Breast epithelium (tissue), 4 donors: ENCODE measurements around the gene B4GALT2. TPM values are rescaled to one million over a fixed set of nuclear protein-coding genes. Genes with fewer than 3 reads are reported as not detected.

Experiments
- DNase-seq, 2 donors: peaks; one replicate each; pipeline ENCODE4 v3.0.0-alpha.2; 2019; ENCODE audit warnings: low spot score in 2 of 2
- H3K27ac ChIP-seq, 2 donors: fragments of 200-600 bp; sonication (generic) in 1 of 2; one replicate each; pipeline ENCODE4 v1.5.1; 2016 to 2019; ENCODE audit warnings: mild to moderate bottlenecking in 1 of 2
- H3K27me3 ChIP-seq, 2 donors: fragments of 200-600 bp; sonication (generic) in 1 of 2; one replicate each; pipeline versions ENCODE4 v1.5.1 to v1.6.0; 2017 to 2019; ENCODE audit warnings: control low read depth in 1 of 2, mild to moderate bottlenecking in 1 of 2
- H3K36me3 ChIP-seq: fragments of 200-600 bp; one replicate; pipeline ENCODE4 v1.5.1; 2019
- H3K4me1 ChIP-seq, 2 donors: fragments of 200-600 bp; sonication (generic); one replicate each; pipeline ENCODE4 v1.5.1; 2016 to 2019; ENCODE audit warnings: control low read depth in 1 of 2
- H3K4me3 ChIP-seq, 3 donors: fragments of 200-600 bp; sonication (generic); 1 replicate in 2 of 3; 2 replicates in 1 of 3; pipeline ENCODE4 v1.5.1; 2016 to 2019; ENCODE audit warnings: mild to moderate bottlenecking in 3 of 3, moderate library complexity in 2 of 3
- H3K9me3 ChIP-seq, 2 donors: fragments of 200-600 bp; sonication (generic) in 1 of 2; one replicate each; pipeline ENCODE4 v1.5.1; 2016 to 2019; ENCODE audit warnings: control low read depth in 1 of 2
- POLR2A ChIP-seq: fragments of 450-650 bp; IDR thresholded peaks from one replicate; pipeline ENCODE4 v1.6.1; 2016; ENCODE audit warnings: antibody characterized with exemption, mild to moderate bottlenecking, moderate library complexity
- POLR2AphosphoS5 ChIP-seq, 3 donors: sonication (generic); formaldehyde crosslinking; IDR thresholded peaks; one replicate each; pipeline ENCODE4 v1.6.1; 2017; ENCODE audit warnings: antibody characterized with exemption in 3 of 3
- intact Hi-C: fragments of 100-400 bp; cut with DNase I; formaldehyde crosslinking; loops from one replicate; pipeline ENCODE4 v1.15.1; 2023; ENCODE audit warnings: low total_unique reads
- total RNA-seq, 3 donors: library from RNA; depleted of rRNA; stranded (reverse); fragments of >200 nt; gene quantifications; one replicate each; pipeline ENCODE4 v1.1.0, GENCODE V29; 2016
- TF ChIP-seq, protein P1 (sequence below), 3 donors: fragments of 450-650 bp; IDR thresholded peaks; one replicate each; pipeline ENCODE4 v1.5.1; 2016 to 2017; ENCODE audit warnings: antibody characterized with exemption in 3 of 3, mild to moderate bottlenecking in 3 of 3, moderate library complexity in 3 of 3

Gene B4GALT2
- total RNA-seq, 3 donors from 2014 or later: 19.8 to 49.9 (median 37.0) TPM

- no peaks in the 10 kb centered on the region for H3K4me1 ChIP-seq
Measured at GRCh38 chr1:43938892-43939587, 40.0 kb upstream of the B4GALT2 start.

GRCh38 chr1:43942411-43942810 lies 36.6 kb upstream of the B4GALT2 start:
- Histone ChIP-seq H3K4me3 (no peak overlapping the region), H3K36me3 (no peaks in the 10 kb centered on the region), H3K27me3 (no peaks in the 10 kb centered on the region), H3K4me1 (peaks cover 3 to 5% of the 10 kb centered on the region in 2 donors), H3K27ac (no peak overlapping the region), H3K9me3 (no peaks in the 10 kb centered on the region)
- intact Hi-C loops: no loop called here
- no peak for DNase-seq
- TF ChIP-seq POLR2AphosphoS5 (IDR thresholded peaks at IDR 0.05): no peak

More at GRCh38 chr1:43938892-43939587, 40.0 kb upstream of the B4GALT2 start:
- no peaks in the 10 kb centered on the region for H3K27me3 ChIP-seq
- no peak overlapping the region for H3K27ac ChIP-seq
- TF ChIP-seq POLR2A (no peak), POLR2AphosphoS5 (IDR thresholded peaks at IDR 0.05) (no peak)
- TF ChIP-seq, protein P1, sequence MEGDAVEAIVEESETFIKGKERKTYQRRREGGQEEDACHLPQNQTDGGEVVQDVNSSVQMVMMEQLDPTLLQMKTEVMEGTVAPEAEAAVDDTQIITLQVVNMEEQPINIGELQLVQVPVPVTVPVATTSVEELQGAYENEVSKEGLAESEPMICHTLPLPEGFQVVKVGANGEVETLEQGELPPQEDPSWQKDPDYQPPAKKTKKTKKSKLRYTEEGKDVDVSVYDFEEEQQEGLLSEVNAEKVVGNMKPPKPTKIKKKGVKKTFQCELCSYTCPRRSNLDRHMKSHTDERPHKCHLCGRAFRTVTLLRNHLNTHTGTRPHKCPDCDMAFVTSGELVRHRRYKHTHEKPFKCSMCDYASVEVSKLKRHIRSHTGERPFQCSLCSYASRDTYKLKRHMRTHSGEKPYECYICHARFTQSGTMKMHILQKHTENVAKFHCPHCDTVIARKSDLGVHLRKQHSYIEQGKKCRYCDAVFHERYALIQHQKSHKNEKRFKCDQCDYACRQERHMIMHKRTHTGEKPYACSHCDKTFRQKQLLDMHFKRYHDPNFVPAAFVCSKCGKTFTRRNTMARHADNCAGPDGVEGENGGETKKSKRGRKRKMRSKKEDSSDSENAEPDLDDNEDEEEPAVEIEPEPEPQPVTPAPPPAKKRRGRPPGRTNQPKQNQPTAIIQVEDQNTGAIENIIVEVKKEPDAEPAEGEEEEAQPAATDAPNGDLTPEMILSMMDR (IDR thresholded peaks at IDR 0.05): no peak
- H3K9me3 ChIP-seq: no peaks in the 10 kb centered on the region
- intact Hi-C loops: loop anchor here (10.0 kb wide), 1 partner anchor 174 kb away; no protein-coding TSS in a partner anchor
- H3K4me3 ChIP-seq: no peak overlapping the region
- DNase-seq: no peak
- H3K36me3 ChIP-seq: no peaks in the 10 kb centered on the region

GRCh38 chr1:43944860-43945259 lies 34.1 kb upstream of the B4GALT2 start:
- TF ChIP-seq POLR2A (no peak), POLR2AphosphoS5 (IDR thresholded peaks at IDR 0.05) (no peak)
- TF ChIP-seq, protein P1 (IDR thresholded peaks at IDR 0.05): no peak
- no peaks in the 10 kb centered on the region for H3K36me3 ChIP-seq
- intact Hi-C loops: no loop called here
- no peak for DNase-seq
- H3K4me1 ChIP-seq: peaks cover 12% of the 10 kb centered on the region in 2 donors
- H3K9me3 ChIP-seq: no peaks in the 10 kb centered on the region
- no peak overlapping the region for H3K27ac ChIP-seq
- H3K4me3 ChIP-seq: no peak overlapping the region
- no peaks in the 10 kb centered on the region for H3K27me3 ChIP-seq

DNA sequence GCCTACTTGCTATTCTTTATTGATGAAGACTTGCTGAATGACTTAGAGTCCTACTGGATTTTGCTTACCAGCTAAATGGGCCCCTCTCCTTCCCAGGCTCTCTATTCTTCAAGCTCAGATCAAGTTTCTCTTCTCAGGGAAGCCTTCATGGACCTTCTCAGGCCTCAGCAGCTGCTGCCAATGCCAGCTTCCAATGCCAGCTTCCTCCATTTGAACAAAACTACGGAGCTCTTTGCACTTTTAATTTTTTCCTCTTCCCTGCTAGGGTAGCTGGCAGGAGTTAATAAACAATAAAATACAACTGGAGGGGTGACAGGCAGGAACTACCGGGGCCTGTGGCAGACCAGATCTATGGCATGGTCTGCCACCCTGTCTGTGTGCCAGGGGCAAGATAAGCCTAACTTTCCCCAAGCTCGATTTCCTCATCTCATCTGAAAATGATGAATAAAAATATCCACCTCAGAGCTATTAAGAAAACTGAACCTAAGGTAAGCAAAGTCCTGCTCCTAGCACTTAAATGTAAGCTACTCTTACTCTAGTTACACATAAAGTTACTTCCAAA lies 33.3 kb upstream of the B4GALT2 start:
- H3K4me3 ChIP-seq: peak overlapping the region; percentile 61 to 95 (median 83)
- no peaks in the 10 kb centered on the region for H3K27me3 ChIP-seq
- no peaks in the 10 kb centered on the region for H3K9me3 ChIP-seq
- peaks cover 12% of the 10 kb centered on the region in 2 donors for H3K4me1 ChIP-seq
- no peak for DNase-seq
- peak overlapping the region; percentile 98 to 99 for H3K27ac ChIP-seq
- H3K36me3 ChIP-seq: no peaks in the 10 kb centered on the region
- TF ChIP-seq, protein P1 (IDR thresholded peaks at IDR 0.05): no peak
- TF ChIP-seq POLR2AphosphoS5 (IDR thresholded peaks at IDR 0.05) (no peak), POLR2A (no peak)
- intact Hi-C loops: no loop called here

DNA sequence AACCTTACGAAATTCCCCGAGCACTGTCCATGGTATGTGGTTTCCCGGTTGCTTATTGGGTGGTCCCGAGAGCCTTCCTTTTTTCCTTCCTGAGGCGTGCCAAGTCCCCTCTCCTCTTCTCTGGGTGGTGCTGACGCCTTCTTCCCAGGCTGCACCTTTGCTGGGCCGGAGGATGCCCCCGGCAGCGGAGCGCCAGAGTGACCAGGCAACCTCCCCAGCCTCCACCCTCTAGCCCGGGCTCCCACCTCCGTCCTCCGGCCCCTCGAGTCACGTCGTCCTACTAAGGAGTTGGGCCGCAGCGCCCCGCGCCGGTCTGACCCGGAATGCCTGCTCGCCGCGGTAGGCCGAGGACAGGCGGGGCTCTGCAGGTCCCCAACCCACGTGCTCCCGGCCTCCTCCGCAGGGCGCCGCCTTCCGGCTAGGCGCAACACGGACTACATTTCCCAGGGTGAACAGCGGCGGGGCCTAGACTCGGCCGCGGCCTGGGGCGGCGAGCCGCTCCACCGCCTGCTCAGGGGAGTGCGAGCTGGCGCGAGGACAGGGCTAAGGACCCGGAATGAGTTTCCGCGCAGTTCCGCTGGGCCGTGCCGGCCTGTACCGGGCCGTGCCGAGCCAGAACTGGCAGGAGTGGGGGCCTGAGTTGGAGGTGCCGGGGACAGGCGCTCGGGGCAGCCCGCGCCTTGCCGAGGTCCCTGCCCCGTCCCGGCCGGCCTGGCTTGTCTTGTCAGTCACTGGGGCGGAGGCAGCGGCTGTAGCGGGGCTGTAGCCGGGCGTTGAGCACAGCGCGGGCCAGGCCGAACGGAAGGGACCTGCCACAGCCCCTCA lies 32.6 kb upstream of the B4GALT2 start, which contains the start of gene IPO13:
Gene IPO13, plus strand, starts transcription at position 715 of the 825 bp plus-strand sequence. CDS start 651 bp downstream, outside the sequence.
- intact Hi-C loops: no loop called here
- H3K4me1 ChIP-seq: peaks cover 12% of the 10 kb centered on the region in 2 donors
- TF ChIP-seq POLR2AphosphoS5 (IDR thresholded peaks at IDR 0.05) (peak; percentile 84 to 90 (median 89)), POLR2A (no peak)
- TF ChIP-seq, protein P1 (IDR thresholded peaks at IDR 0.05): peak; percentile 72 to 75 (median 72)

More for the DNA sequence above, 32.6 kb upstream of the B4GALT2 start, which contains the start of gene IPO13:
- Histone ChIP-seq H3K27me3 (no peaks in the 10 kb centered on the region), H3K9me3 (no peaks in the 10 kb centered on the region), H3K4me3 (peak within 1 kb of the TSS; percentile 61 to 95 (median 83)), H3K27ac (peak within 1 kb of the TSS; percentile 98 to 99), H3K36me3 (no peaks in the 10 kb centered on the region)
- DNase-seq: peak; percentile 91 to 93
